OCI-LY7 (cell line): ENCODE measurements around the gene TRAF1. TPM values are rescaled to one million over a fixed set of nuclear protein-coding genes. Genes with fewer than 3 reads are reported as not detected.

Experiments
- BruUV-seq: library from RNA; stranded (reverse); fragments of 400-500 nt; replicated peaks from 2 replicates; lab custom pipeline; 2021; lab: Mats Ljungman, UMichigan
- CTCF ChIA-PET: fragments of 300-600 bp; sonication (Branson Sonifier 250); formaldehyde crosslinking; loops from one replicate; lab custom pipeline; 2022; ENCODE audit warnings: antibody characterized with exemption; ENCODE audit not compliant: unreplicated experiment; lab: Charles Lee
- POLR2A ChIA-PET: fragments of 300-600 bp; sonication (Branson Sonifier 250); formaldehyde crosslinking; loops from one replicate; lab custom pipeline; 2022; ENCODE audit warnings: antibody characterized with exemption; lab: Charles Lee
- DNase-seq: peaks from one replicate; pipeline ENCODE4 v3.0.0-alpha.2; 2015; ENCODE audit warnings: low spot score
- H2AFZ ChIP-seq: fragments of 200-600 bp; sonication (generic), shearing (Covaris generic); 2 replicates; pipeline ENCODE4 v1.6.1; 2014; ENCODE audit warnings: mild to moderate bottlenecking, antibody characterized with exemption, low read length, moderate library complexity
- H3K27ac ChIP-seq: fragments of 200-600 bp; sonication (generic); 2 replicates; pipeline ENCODE4 v1.5.1; 2014; ENCODE audit warnings: mixed run types, low read depth, mild to moderate bottlenecking, moderate library complexity, low read length, inconsistent platforms; ENCODE audit not compliant: poor library complexity, severe bottlenecking
- H3K36me3 ChIP-seq: fragments of 200-600 bp; sonication (generic); 2 replicates; pipeline ENCODE4 v1.6.1; 2014; ENCODE audit warnings: mild to moderate bottlenecking, antibody characterized with exemption, low read length, moderate library complexity, mixed read lengths; ENCODE audit not compliant: insufficient read depth
- H3K4me1 ChIP-seq: fragments of 200-600 bp; sonication (generic); 2 replicates; pipeline ENCODE4 v1.5.1; 2014; ENCODE audit warnings: mild to moderate bottlenecking, low read length; ENCODE audit not compliant: insufficient read depth, poor library complexity, severe bottlenecking
- H3K4me2 ChIP-seq: fragments of 200-600 bp; sonication (generic); 2 replicates; pipeline ENCODE4 v1.6.1; 2014; ENCODE audit warnings: mild to moderate bottlenecking, low read length
- H3K4me3 ChIP-seq: fragments of 200-600 bp; sonication (generic); 2 replicates; pipeline ENCODE4 v1.5.1; 2014; ENCODE audit warnings: mild to moderate bottlenecking, low read depth, low read length; ENCODE audit not compliant: poor library complexity, severe bottlenecking
- H3K79me2 ChIP-seq: fragments of 200-600 bp; sonication (generic); 2 replicates; pipeline ENCODE4 v1.6.1; 2016; ENCODE audit warnings: low read depth, mild to moderate bottlenecking, low read length, moderate library complexity, mixed read lengths; ENCODE audit not compliant: insufficient read depth
- H3K9me2 ChIP-seq: fragments of 200-600 bp; sonication (generic); 2 replicates; pipeline ENCODE4 v1.6.1; 2016; ENCODE audit warnings: mild to moderate bottlenecking, low read length, mixed read lengths; ENCODE audit not compliant: insufficient read depth
- H3K9me3 ChIP-seq: fragments of 200-600 bp; sonication (generic); 2 replicates; pipeline ENCODE4 v1.6.1; 2014; ENCODE audit warnings: mild to moderate bottlenecking, mixed run types, low read length, mixed read lengths
- H4K20me1 ChIP-seq: fragments of 200-600 bp; sonication (generic); 2 replicates; pipeline ENCODE4 v1.6.1; 2014; ENCODE audit warnings: mild to moderate bottlenecking, antibody characterized with exemption, low read length, moderate library complexity, mixed read lengths; ENCODE audit not compliant: insufficient read depth
- EZH2phosphoT487 ChIP-seq: fragments of 200-600 bp; sonication (generic); IDR thresholded peaks from 2 replicates; pipeline ENCODE4 v1.6.1; 2018; ENCODE audit warnings: low read depth, borderline replicate concordance, mild to moderate bottlenecking, mixed run types, antibody characterized with exemption, low read length, moderate library complexity, mixed read lengths
- intact Hi-C: fragments of 100-400 bp; cut with micrococcal nuclease; formaldehyde crosslinking; loops from one replicate; pipeline ENCODE4 v1.10.0; 2022; ENCODE audit not compliant: unreplicated experiment
- total RNA-seq, 2 experiments: library from RNA; depleted of rRNA in 1 of 2; stranded (reverse); fragments of >200 nt in 1 of 2; shearing (Covaris generic) in 1 of 2; gene quantifications; 2 replicates each; pipeline ENCODE4 v1.2.3, GENCODE V29; 2014 to 2022
- TF ChIP-seq, protein P1 (sequence below): fragments of 200-600 bp; sonication (generic); conservative IDR thresholded peaks from 2 replicates; pipeline ENCODE4 v1.5.1; 2014; ENCODE audit warnings: mild to moderate bottlenecking, antibody characterized with exemption, low read length, moderate library complexity, mixed read lengths

The TRAF1 gene
- total RNA-seq, 2 experiments from 2014 or later: 24.2 to 50.5 TPM

DNA sequence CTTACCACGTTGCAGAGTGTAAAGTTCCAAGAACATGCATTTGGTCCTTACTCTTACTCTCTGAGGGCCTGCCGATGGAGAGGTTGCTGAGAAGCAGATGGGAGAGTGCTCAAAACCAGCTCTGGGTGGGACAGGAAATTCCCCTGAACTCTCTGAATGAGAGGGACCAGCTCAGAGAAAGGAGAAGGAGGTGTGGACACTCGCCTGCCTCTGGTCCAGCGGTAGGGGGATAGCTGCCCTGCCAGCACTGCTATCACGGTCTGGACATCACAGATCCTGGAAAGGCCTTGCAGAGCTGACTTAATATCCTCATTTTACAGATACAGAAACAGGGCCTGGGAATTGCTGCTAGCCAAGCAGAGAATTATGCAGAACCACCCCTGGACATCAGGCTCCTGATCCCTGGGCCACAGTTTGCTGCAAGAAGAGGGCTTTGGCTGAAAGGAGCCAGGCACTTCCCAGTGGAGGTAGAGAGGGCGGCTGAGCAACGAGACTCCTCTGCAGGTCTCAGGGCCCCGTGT lies 4.9 kb downstream of the TRAF1 start:
- peaks cover 41% of the 10 kb centered on the region for H3K36me3 ChIP-seq
- H3K4me1 ChIP-seq: peaks cover 70% of the 10 kb centered on the region
- peak overlapping the region; percentile 29 for H3K27ac ChIP-seq
- ChIA-PET CTCF (no interaction called here), POLR2A (interaction anchor here (0.9 to 21.2 kb wide), 6 partner anchors 8 to 31 kb away, joined by 3 to 372 read pairs (median 4); no protein-coding TSS in a partner anchor)
- no peaks in the 10 kb centered on the region for H3K79me2 ChIP-seq
- no peaks in the 10 kb centered on the region for H3K9me3 ChIP-seq
- peak overlapping the region; percentile 52; the same call in 1 of the 2 replicates for H2AFZ ChIP-seq
- intact Hi-C loops: loop anchor here (10.0 kb wide), 1 partner anchor 1023 kb away; no protein-coding TSS in a partner anchor
- H3K4me2 ChIP-seq: peak overlapping the region; percentile 59
- no peaks in the 10 kb centered on the region for H4K20me1 ChIP-seq
- peak overlapping the region; percentile 22 for H3K4me3 ChIP-seq
- no peaks in the 10 kb centered on the region for H3K9me2 ChIP-seq
- BruUV-seq: no TSS peak
- peak; percentile 17 for DNase-seq
- no peak for TF ChIP-seq EZH2phosphoT487
- TF ChIP-seq, protein P1, sequence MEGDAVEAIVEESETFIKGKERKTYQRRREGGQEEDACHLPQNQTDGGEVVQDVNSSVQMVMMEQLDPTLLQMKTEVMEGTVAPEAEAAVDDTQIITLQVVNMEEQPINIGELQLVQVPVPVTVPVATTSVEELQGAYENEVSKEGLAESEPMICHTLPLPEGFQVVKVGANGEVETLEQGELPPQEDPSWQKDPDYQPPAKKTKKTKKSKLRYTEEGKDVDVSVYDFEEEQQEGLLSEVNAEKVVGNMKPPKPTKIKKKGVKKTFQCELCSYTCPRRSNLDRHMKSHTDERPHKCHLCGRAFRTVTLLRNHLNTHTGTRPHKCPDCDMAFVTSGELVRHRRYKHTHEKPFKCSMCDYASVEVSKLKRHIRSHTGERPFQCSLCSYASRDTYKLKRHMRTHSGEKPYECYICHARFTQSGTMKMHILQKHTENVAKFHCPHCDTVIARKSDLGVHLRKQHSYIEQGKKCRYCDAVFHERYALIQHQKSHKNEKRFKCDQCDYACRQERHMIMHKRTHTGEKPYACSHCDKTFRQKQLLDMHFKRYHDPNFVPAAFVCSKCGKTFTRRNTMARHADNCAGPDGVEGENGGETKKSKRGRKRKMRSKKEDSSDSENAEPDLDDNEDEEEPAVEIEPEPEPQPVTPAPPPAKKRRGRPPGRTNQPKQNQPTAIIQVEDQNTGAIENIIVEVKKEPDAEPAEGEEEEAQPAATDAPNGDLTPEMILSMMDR: no peak

DNA sequence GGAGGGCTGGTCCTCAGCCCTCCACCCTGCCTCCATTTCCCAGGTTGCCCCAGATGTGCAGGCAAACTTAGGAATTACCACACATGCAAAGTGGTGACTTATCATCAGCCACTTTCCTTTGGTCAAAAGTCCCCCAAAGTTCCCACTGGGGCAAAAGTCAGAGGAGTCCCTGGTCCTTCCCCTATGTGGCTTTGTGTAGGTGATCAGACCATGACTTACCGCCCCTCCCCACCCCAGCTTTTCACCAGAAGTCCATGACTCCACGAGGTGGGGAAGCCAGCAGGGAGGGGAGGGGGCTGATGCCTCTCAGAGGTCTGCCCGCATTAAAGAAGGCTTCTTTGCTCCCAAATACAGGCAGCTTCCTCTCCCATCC lies 5.8 kb downstream of the TRAF1 start:
- DNase-seq: no peak
- Histone ChIP-seq H3K79me2 (no peaks in the 10 kb centered on the region), H3K36me3 (peaks cover 42% of the 10 kb centered on the region), H3K4me2 (peak overlapping the region; percentile 59), H2AFZ (0 out of 2 replicates have a peak overlapping the region, but pooled peaks have one; percentile 52), H4K20me1 (no peaks in the 10 kb centered on the region), H3K9me2 (no peaks in the 10 kb centered on the region), H3K4me3 (no peak overlapping the region), H3K4me1 (peaks cover 70% of the 10 kb centered on the region), H3K9me3 (no peaks in the 10 kb centered on the region), H3K27ac (peak overlapping the region; percentile 29)
- intact Hi-C loops: loop anchor here (10.0 kb wide), 1 partner anchor 1024 kb away; no protein-coding TSS in a partner anchor
- CTCF ChIA-PET: interaction anchor here (1.2 to 1.3 kb wide), 2 partner anchors 9 to 33 kb away, joined by 4 to 5 read pairs; no protein-coding TSS in a partner anchor
- POLR2A ChIA-PET: interaction anchor here (1.0 to 21.2 kb wide), 7 partner anchors 9 to 161 kb away, joined by 3 to 372 read pairs (median 5); no protein-coding TSS in a partner anchor
- BruUV-seq: no TSS peak
- TF ChIP-seq, protein P1: no peak
- no peak for TF ChIP-seq EZH2phosphoT487
